Measurements from ENCODE around the gene TFF1.

GRCh38 chr21:42363312-42363711, 3.0 kb downstream of the TFF1 start:
- TF ChIP-seq CTCF (conservative IDR thresholded peaks at IDR 0.05; ENCODE audit: low read length) (no peak), EZH2phosphoT487 (IDR thresholded peaks at IDR 0.05; ENCODE audit: borderline replicate concordance, low read depth, low read length) (no peak)
